SJCRH30 (cell line): ENCODE results near the gene AKAP8L. TPM values are rescaled to one million over a fixed set of nuclear protein-coding genes. Genes with fewer than 3 reads are reported as not detected.
"Not testable (repeated sequence)": the region's sequence is repeated elsewhere in the genome, so short reads cannot be mapped to it uniquely, and the experiment has no call there.

ENCODE experiments used
- DNase-seq, 2 experiments: peaks; one replicate each; pipeline ENCODE4 v3.0.0-alpha.2; 2015 to 2020
- H3K27ac ChIP-seq: fragments of 250-450 bp; sonication (Bioruptor Pico); 2 replicates; pipeline ENCODE4 v1.5.1; 2020; ENCODE audit warnings: mild to moderate bottlenecking, moderate library complexity
- H3K27me3 ChIP-seq: fragments of 250-450 bp; sonication (Bioruptor Pico); 2 replicates; pipeline ENCODE4 v1.5.1; 2020; ENCODE audit warnings: mild to moderate bottlenecking, moderate library complexity
- H3K36me3 ChIP-seq: fragments of 250-450 bp; sonication (Bioruptor Pico); 2 replicates; pipeline ENCODE4 v1.5.1; 2020; ENCODE audit warnings: mild to moderate bottlenecking, moderate library complexity
- H3K4me1 ChIP-seq: fragments of 250-450 bp; sonication (Bioruptor Pico); 2 replicates; pipeline ENCODE4 v1.5.1; 2020; ENCODE audit warnings: mild to moderate bottlenecking, moderate library complexity
- H3K4me3 ChIP-seq: fragments of 250-450 bp; sonication (Bioruptor Pico); 2 replicates; pipeline ENCODE4 v1.5.1; 2020; ENCODE audit warnings: mild to moderate bottlenecking, moderate library complexity
- H3K9me3 ChIP-seq: fragments of 250-450 bp; sonication (Bioruptor Pico); replicated peaks from 2 replicates; pipeline ENCODE4 v1.5.1; 2020; ENCODE audit warnings: mild to moderate bottlenecking, moderate library complexity
- total RNA-seq: library from RNA; depleted of rRNA; stranded (reverse); fragments of >200 nt; shearing (Covaris generic); gene quantifications from 2 replicates; pipeline ENCODE4 v1.2.3, GENCODE V29; 2014

The AKAP8L gene
- total RNA-seq, 1 experiment from 2014 or later: 111 TPM

DNA sequence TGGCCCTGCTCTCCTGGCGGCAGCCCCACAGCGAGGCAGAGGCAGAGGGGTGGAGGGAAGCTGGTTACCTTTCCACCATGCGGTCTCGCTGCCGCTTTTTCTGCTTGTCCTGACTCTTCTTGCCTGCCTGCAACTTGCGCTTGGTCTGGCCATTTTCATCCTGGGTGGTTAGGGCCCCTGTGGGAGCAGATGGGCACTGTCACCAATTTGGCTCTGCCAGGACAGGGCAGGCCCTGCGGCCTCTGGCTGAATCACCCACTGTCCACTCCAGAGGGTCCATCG is 19.6 kb downstream of the AKAP8L start:
- Histone ChIP-seq H3K4me3 (no peak overlapping the region), H3K4me1 (no peaks in the 10 kb centered on the region), H3K36me3 (peaks cover 84% of the 10 kb centered on the region), H3K9me3 (no peaks in the 10 kb centered on the region), H3K27ac (no peak overlapping the region), H3K27me3 (no peaks in the 10 kb centered on the region)
- DNase-seq: no peak

GRCh38 chr19:15398501-15399233 is 20.1 kb downstream of the AKAP8L start:
- no peak for DNase-seq
- no peak overlapping the region for H3K27ac ChIP-seq
- peaks cover 88% of the 10 kb centered on the region for H3K36me3 ChIP-seq
- H3K9me3 ChIP-seq: no peaks in the 10 kb centered on the region
- H3K4me3 ChIP-seq: no peak overlapping the region
- H3K27me3 ChIP-seq: no peaks in the 10 kb centered on the region
- no peaks in the 10 kb centered on the region for H3K4me1 ChIP-seq

DNA sequence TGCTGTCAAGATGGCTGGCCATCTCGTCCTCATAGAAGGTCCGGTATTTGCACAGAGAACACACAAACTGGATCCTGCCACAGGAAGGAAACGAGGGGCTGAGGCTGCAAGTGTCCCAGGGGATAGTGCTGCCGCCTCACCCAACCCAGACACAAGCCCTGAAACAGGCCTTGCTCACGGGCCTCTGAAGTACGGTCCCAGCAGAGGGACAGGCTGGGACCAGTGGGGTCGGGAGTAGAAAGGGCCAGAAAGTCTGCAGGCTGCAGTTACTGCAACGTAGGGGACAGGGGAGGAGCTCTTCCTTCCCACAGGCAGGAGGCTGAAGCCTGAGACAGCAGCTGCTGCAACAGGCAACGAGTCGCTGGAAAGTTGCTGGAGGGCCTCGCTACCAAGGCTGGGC is 21.0 kb downstream of the AKAP8L start:
- DNase-seq: no peak
- H3K9me3 ChIP-seq: no peaks in the 10 kb centered on the region
- H3K36me3 ChIP-seq: peaks cover 89% of the 10 kb centered on the region
- H3K27me3 ChIP-seq: no peaks in the 10 kb centered on the region
- no peak overlapping the region for H3K4me3 ChIP-seq
- no peak overlapping the region for H3K27ac ChIP-seq
- no peaks in the 10 kb centered on the region for H3K4me1 ChIP-seq

DNA sequence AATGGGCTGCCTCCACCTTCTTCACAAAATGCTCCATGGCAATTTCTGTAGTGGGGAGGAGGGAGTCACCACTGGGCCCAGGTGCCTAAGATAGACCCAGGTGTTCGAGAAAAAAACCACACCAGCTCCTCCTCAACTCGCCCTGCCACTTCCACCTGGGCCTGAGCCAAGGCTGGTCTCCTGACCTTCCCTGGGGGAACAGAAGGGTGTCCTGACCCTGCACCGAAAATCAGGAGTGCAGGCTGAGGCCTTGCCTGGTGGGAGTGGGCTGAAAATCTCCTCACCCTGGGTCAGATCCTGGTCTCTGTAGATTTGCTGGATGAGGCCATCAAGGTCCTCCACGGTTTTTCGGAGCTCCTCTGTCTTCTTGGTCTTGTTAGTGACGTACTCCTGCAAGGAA is 21.6 kb downstream of the AKAP8L start:
- H3K4me1 ChIP-seq: no peaks in the 10 kb centered on the region

GRCh38 chr19:15396436-15396835 is 22.4 kb downstream of the AKAP8L start:
- H3K4me1 ChIP-seq: no peaks in the 10 kb centered on the region
- H3K4me3 ChIP-seq: no peak overlapping the region
- no peaks in the 10 kb centered on the region for H3K9me3 ChIP-seq
- H3K27me3 ChIP-seq: no peaks in the 10 kb centered on the region
- H3K27ac ChIP-seq: no peak overlapping the region
- DNase-seq: no peak
- peaks cover 89% of the 10 kb centered on the region for H3K36me3 ChIP-seq

More for the DNA sequence above, 21.6 kb downstream of the AKAP8L start:
- H3K27me3 ChIP-seq: no peaks in the 10 kb centered on the region
- no peak for DNase-seq
- no peak overlapping the region for H3K4me3 ChIP-seq
- H3K27ac ChIP-seq: no peak overlapping the region
- H3K9me3 ChIP-seq: no peaks in the 10 kb centered on the region
- peaks cover 88% of the 10 kb centered on the region for H3K36me3 ChIP-seq

DNA sequence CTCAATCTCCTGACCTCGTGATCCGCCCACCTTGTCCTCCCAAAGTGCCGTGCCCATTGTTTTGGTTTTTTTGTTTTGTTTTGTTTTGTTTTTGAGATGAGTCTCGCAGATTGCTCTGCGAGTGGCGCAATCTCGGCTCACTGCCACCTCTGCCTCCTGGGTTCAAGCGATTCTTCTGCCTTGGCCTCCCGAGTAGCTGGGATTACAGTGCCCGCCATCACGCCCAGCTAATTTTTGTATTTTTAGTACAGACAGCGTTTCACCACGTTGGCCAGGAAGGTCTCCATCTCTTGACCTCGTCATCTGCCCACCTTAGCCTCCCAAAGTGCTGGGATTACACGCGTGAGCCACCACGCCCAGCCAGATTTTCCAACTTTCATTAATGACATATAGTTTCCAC is 23.5 kb downstream of the AKAP8L start:
- H3K9me3 ChIP-seq, H3K27ac ChIP-seq, H3K4me3 ChIP-seq, H3K4me1 ChIP-seq, H3K27me3 ChIP-seq, DNase-seq: not testable (repeated sequence)
- H3K36me3 ChIP-seq: peaks cover 87% of the 10 kb centered on the region

DNA sequence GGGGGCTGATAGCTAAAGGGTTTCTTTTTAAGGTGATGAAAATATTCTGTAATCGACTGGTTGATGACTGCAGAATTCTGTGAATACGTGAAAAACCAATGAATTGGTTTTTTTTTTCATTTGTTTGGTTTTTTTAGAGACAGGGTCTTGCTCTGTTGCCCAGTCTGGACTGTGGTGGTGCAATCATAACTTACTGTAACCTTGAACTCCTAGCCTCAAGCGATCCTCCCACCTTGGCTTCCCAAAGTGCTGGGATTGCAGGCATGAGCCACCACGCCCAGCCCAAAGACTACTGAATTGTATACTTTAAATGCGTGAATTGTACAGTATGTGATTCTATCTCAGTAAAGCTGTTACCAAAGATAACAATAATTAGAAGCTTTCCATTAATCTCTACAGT is 24.4 kb downstream of the AKAP8L start:
- no peak for DNase-seq
- Histone ChIP-seq H3K4me1 (no peaks in the 10 kb centered on the region), H3K27ac (no peak overlapping the region), H3K9me3 (no peaks in the 10 kb centered on the region), H3K4me3 (no peak overlapping the region), H3K27me3 (no peaks in the 10 kb centered on the region), H3K36me3 (peaks cover 87% of the 10 kb centered on the region)

DNA sequence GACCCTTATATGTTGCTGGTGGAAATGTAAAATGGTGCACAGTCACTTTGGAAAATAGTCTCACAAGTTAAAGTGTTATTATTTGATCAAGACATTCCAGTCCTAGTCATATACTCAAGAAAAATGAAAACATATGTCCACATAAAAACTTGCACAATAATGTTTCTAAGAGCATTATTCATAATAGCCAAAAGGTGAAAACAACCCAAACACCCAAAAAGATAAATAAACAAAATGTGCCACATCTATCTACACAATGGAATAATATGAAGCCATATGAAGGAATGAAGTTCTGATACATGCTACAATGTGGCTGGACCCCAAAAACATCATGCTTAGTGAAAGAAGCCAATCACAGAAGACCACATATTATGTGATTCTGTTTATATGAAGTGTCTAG is 24.8 kb downstream of the AKAP8L start:
- Histone ChIP-seq H3K4me1 (no peaks in the 10 kb centered on the region), H3K4me3 (no peak overlapping the region), H3K27ac (no peak overlapping the region), H3K27me3 (no peaks in the 10 kb centered on the region), H3K9me3 (no peaks in the 10 kb centered on the region), H3K36me3 (peaks cover 85% of the 10 kb centered on the region)
- DNase-seq: no peak

GRCh38 chr19:15390814-15391213 is 28.0 kb downstream of the AKAP8L start:
- no peak overlapping the region for H3K27ac ChIP-seq
- no peaks in the 10 kb centered on the region for H3K4me1 ChIP-seq
- H3K36me3 ChIP-seq: peaks cover 79% of the 10 kb centered on the region
- no peaks in the 10 kb centered on the region for H3K9me3 ChIP-seq
- no peak for DNase-seq
- H3K27me3 ChIP-seq: no peaks in the 10 kb centered on the region
- H3K4me3 ChIP-seq: no peak overlapping the region

DNA sequence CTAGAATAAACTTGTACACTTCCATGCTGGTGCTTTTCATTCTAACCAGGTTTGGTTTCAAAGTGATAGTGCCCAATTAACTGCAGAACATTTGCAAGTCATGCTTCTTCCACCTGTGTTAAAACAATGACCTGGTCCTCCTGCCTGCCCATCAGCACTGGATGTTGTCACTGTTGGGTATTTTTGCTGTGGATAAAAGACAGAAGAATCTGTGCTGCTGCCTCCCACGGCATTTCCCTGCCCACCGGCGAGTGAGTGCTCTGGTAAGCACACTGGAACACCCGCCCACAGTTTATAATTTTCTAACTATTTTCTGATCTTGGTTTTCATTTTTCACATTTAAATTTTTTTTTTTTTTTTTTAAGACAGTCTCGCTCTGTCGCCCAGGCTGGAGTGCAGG is 36.9 kb downstream of the AKAP8L start:
- H3K27ac ChIP-seq: no peak overlapping the region
- peaks cover 5% of the 10 kb centered on the region; the same call in 1 of the 2 replicates for H3K4me1 ChIP-seq
- no peaks in the 10 kb centered on the region for H3K27me3 ChIP-seq
- peaks cover 22% of the 10 kb centered on the region for H3K36me3 ChIP-seq
- no peak overlapping the region for H3K4me3 ChIP-seq
- no peaks in the 10 kb centered on the region for H3K9me3 ChIP-seq
- no peak for DNase-seq

GRCh38 chr19:15381429-15381828 is 37.4 kb downstream of the AKAP8L start:
- Histone ChIP-seq H3K4me1 (peaks cover 6% of the 10 kb centered on the region; the same call in 1 of the 2 replicates), H3K27me3 (no peaks in the 10 kb centered on the region), H3K4me3 (no peak overlapping the region), H3K27ac (no peak overlapping the region), H3K9me3 (no peaks in the 10 kb centered on the region), H3K36me3 (peaks cover 17% of the 10 kb centered on the region)
- no peak for DNase-seq

DNA sequence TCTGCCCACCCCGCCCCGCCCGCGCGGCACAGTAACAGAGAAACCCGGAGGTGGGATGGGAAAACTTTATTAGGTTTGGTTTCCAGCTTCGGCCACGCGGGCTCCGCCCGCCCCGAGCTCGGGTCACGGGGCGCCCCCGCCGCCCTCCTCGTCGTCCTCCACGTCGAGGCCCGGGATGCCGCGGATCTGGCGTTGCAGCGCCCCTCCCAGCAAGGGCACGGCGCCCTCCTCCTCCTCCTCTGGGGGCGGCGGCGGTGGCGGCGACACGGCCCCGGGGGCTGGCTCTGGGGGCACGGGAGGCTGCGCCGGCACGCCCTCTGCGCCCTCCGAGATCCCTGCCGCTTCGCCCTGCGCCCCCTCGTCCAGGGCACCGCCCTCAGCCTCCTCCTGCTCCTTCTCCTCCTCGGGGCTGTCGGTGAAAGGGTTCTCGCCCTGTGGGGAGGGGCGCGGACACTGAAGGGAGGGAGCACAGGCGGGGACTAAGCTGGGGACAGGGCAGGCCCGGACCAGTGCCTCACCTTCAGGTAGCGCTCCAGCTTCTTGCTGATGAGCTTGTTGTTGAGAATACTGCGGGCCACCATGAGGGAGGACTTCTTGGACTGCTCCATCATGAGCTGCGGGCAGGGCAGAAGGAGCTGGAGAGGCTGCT is 38.7 kb downstream of the AKAP8L start:
- Histone ChIP-seq H3K27me3 (no peaks in the 10 kb centered on the region), H3K4me1 (peaks cover 6% of the 10 kb centered on the region; the same call in 1 of the 2 replicates), H3K4me3 (peak overlapping the region; percentile 80), H3K27ac (peak overlapping the region; percentile 43; the same call in 1 of the 2 replicates), H3K36me3 (peaks cover 8% of the 10 kb centered on the region), H3K9me3 (no peaks in the 10 kb centered on the region)
- DNase-seq: peak; percentile 68 to 71

DNA sequence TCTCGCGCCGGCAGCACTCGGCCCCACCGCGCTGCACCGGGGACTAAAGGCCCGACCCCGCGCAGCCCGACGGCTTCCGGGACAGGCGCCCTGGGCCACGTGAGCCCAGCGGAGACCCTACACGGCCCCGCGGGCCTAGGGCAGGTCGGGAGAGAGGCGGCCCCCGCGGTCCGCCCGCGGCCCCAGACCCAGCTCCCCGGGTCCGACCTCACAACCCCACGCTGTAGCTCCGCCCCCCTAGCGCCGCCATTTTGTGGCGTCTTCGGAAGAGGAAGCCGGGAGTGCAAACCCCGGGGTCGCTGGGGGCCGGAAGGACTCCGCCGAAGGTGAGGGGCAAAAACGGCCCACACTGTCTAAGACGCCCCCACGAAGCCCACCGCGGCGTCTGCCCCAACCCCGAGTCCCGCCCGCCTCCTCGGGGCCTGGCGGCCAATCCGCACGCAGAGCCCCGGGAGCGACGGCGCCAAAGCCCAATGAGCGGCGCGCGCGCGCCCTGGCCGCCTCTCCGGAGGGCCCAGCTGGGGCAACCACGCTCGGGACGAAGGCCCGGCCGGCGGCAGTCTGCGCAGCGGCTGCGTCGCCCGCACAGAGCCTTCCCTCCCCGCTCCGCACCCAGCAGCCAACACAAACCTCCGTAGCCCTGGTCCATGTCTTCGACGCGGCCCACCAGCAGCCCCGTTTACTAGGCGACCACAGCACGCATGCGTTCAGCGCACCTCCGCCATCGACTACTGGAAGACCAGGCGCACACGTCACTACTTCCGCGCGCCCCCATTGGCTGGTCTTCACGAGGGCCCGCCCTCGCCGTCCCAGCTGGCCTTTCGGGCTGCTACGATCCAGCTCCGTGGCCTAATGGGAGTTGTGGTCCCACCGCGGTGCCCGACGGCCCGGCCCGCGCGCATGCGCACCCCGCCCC is 39.4 kb downstream of the AKAP8L start, which contains the start of gene AKAP8:
TSS of gene AKAP8 (minus strand) at position 705 of the 916 bp plus-strand sequence. CDS start at position 649, 56 bp downstream.
- H3K27ac ChIP-seq: peak within 1 kb of the TSS; percentile 84

GRCh38 chr19:15378534-15379082 is 40.2 kb downstream of the AKAP8L start:
- Histone ChIP-seq H3K27me3 (no peaks in the 10 kb centered on the region), H3K4me1 (peaks cover 6% of the 10 kb centered on the region; the same call in 1 of the 2 replicates), H3K4me3 (peak overlapping the region; percentile 80), H3K9me3 (no peaks in the 10 kb centered on the region), H3K36me3 (peaks cover 11% of the 10 kb centered on the region), H3K27ac (peak overlapping the region; percentile 84)
- DNase-seq: peak; percentile 68 to 81

More for the DNA sequence above, 39.4 kb downstream of the AKAP8L start, which contains the start of gene AKAP8:
- Histone ChIP-seq H3K36me3 (peaks cover 7% of the 10 kb centered on the region), H3K27me3 (no peaks in the 10 kb centered on the region), H3K4me1 (peaks cover 6% of the 10 kb centered on the region; the same call in 1 of the 2 replicates), H3K9me3 (no peaks in the 10 kb centered on the region), H3K4me3 (peak within 1 kb of the TSS; percentile 80)
- DNase-seq: peak; percentile 99 to 100
